ENCODE results near the gene HSPA9.

DNA sequence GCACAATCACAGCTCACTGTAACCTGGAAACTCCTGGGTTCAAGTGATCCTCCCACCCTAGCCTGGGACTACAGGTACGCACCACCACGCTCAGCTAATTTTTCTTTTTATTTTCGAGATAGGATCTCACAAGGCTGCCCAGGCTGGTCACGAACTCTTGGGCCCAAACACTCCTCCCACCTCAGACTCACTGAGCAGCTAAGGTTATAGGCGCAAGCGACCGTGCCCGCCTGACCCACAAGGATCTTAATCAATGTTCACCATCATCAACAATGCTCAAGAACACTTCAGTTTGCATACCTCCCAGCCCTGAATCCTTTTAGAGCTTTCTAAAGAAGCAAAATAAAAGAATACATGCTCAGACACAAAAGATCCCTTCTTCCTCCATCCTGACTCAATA is 45.4 kb downstream of the HSPA9 start:
- no peak for TF ChIP-seq EP300 (IDR thresholded peaks at IDR 0.05; ENCODE audit: borderline replicate concordance)
- TF ChIP-seq YY1 (IDR thresholded peaks at IDR 0.05; ENCODE audit: low read depth), result no peak
- TF ChIP-seq TAF1 (IDR thresholded peaks at IDR 0.05; ENCODE audit: low read depth), result no peak
- TF ChIP-seq, protein P1, sequence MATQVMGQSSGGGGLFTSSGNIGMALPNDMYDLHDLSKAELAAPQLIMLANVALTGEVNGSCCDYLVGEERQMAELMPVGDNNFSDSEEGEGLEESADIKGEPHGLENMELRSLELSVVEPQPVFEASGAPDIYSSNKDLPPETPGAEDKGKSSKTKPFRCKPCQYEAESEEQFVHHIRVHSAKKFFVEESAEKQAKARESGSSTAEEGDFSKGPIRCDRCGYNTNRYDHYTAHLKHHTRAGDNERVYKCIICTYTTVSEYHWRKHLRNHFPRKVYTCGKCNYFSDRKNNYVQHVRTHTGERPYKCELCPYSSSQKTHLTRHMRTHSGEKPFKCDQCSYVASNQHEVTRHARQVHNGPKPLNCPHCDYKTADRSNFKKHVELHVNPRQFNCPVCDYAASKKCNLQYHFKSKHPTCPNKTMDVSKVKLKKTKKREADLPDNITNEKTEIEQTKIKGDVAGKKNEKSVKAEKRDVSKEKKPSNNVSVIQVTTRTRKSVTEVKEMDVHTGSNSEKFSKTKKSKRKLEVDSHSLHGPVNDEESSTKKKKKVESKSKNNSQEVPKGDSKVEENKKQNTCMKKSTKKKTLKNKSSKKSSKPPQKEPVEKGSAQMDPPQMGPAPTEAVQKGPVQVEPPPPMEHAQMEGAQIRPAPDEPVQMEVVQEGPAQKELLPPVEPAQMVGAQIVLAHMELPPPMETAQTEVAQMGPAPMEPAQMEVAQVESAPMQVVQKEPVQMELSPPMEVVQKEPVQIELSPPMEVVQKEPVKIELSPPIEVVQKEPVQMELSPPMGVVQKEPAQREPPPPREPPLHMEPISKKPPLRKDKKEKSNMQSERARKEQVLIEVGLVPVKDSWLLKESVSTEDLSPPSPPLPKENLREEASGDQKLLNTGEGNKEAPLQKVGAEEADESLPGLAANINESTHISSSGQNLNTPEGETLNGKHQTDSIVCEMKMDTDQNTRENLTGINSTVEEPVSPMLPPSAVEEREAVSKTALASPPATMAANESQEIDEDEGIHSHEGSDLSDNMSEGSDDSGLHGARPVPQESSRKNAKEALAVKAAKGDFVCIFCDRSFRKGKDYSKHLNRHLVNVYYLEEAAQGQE (IDR thresholded peaks at IDR 0.05; ENCODE audit: low read depth), result no peak
- no peak for TF ChIP-seq RAD21 (IDR thresholded peaks at IDR 0.05; ENCODE audit: low read depth)
- TF ChIP-seq, protein P2, sequence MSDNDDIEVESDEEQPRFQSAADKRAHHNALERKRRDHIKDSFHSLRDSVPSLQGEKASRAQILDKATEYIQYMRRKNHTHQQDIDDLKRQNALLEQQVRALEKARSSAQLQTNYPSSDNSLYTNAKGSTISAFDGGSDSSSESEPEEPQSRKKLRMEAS (IDR thresholded peaks at IDR 0.05), result no peak
- TF ChIP-seq FOXM1 (IDR thresholded peaks at IDR 0.05; ENCODE audit: borderline replicate concordance, low read depth), result no peak
- TF ChIP-seq, protein P3, sequence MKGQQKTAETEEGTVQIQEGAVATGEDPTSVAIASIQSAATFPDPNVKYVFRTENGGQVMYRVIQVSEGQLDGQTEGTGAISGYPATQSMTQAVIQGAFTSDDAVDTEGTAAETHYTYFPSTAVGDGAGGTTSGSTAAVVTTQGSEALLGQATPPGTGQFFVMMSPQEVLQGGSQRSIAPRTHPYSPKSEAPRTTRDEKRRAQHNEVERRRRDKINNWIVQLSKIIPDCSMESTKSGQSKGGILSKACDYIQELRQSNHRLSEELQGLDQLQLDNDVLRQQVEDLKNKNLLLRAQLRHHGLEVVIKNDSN (IDR thresholded peaks at IDR 0.05), result no peak
- no peak for TF ChIP-seq EGR1 (IDR thresholded peaks at IDR 0.05)

Measured in Ishikawa (cell line).